ENCODE data around the gene PANX2.
A peak's percentile ranks its signal among the peaks of the same experiment; 100 is the strongest.
"Not testable (repeated sequence)": the region's sequence is repeated elsewhere in the genome, so short reads cannot be mapped to it uniquely, and the experiment has no call there.

The PANX2 gene

DNA sequence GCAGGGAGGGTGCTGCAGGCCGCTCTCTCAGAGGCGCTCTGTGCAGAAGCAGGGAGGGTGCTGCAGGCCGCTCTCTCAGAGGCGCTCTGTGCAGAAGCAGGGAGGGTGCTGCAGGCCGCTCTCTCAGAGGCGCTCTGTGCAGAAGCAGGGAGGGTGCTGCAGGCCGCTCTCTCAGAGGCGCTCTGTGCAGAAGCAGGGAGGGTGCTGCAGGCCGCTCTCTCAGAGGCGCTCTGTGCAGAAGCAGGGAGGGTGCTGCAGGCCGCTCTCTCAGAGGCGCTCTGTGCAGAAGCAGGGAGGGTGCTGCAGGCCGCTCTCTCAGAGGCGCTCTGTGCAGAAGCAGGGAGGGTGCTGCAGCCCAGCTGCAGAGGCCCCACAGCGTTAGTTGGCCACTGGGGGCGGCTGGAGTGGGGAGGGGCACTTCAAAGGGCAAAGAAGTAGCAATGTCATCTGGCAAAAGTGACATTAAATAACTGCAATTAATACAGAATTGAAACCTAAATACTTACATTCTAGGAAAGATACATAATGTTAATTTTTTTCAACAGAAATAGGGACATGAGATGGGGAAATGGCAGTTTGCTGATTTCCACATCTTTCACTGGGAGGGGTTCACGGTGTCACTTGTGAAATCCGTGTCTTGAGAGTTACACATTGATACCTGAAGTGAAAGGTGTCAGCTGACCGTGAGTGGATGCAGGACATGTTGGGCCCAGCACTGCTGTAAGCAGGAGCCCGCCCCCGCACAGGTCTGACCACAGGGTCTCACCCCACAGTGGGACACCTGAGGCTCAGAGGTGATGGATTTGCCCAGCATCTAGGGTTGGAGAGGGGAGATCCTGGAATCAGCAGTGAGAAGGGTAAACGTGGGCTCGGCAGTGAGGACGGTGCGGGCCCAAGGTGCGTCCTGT is 23.0 kb upstream of the PANX2 start:
- DNase-seq (ENCODE audit: low read depth) = not testable (repeated sequence)

DNA sequence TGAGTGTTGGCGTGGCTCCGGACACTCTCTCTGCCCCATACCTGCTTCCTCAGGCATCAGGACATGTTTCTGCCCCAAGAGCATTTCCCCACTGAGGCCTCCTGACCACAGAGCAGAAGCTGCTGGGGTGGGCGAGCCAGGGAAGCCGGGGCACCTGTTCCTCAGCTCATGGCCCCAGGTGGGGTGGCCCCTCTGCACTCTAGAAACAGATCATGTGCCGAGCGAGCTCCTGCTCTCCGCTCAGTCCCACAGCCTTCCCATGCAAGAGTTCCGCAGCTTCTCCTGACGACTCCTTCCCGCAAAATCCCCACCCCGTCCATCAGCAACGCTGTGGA is 22.4 kb upstream of the PANX2 start:
- no peak for DNase-seq (ENCODE audit: low read depth)

DNA sequence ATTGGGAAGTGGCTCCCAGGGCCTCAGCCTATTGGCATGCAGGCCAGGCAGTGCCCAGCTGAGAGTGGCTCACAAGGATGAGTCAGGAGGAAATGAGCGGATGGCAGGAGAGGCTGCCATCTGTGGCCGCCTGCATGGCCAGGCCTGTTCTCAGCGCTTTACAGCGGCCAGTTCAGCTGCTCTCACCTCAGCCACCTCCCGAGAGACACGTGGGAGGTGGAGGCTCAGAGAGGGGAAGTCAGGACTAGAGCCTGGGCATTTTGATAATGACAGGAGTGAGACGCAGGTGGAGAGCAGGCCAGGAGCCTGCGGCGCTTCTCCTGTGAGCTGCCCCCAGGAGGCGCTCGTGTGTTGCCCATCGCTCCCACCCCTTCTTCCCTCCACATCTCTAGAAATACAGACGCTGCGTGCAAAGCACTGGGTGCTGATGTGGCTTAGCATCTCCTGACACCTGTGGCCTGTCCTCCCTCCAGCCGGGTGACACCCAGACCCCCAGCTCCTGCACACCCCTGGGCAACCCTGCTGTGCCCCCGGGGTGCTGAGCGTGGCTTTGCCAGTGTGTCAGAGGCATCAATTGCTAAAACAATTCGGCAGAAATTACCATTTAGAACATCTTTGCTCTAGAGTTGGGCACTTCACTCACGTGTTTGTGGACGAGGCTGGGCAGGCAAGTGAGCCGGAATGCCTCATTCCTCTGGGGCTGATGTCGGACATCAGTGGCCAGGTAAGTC is 21.4 kb upstream of the PANX2 start:
- DNase-seq (ENCODE audit: low read depth) = peak; percentile 44

DNA sequence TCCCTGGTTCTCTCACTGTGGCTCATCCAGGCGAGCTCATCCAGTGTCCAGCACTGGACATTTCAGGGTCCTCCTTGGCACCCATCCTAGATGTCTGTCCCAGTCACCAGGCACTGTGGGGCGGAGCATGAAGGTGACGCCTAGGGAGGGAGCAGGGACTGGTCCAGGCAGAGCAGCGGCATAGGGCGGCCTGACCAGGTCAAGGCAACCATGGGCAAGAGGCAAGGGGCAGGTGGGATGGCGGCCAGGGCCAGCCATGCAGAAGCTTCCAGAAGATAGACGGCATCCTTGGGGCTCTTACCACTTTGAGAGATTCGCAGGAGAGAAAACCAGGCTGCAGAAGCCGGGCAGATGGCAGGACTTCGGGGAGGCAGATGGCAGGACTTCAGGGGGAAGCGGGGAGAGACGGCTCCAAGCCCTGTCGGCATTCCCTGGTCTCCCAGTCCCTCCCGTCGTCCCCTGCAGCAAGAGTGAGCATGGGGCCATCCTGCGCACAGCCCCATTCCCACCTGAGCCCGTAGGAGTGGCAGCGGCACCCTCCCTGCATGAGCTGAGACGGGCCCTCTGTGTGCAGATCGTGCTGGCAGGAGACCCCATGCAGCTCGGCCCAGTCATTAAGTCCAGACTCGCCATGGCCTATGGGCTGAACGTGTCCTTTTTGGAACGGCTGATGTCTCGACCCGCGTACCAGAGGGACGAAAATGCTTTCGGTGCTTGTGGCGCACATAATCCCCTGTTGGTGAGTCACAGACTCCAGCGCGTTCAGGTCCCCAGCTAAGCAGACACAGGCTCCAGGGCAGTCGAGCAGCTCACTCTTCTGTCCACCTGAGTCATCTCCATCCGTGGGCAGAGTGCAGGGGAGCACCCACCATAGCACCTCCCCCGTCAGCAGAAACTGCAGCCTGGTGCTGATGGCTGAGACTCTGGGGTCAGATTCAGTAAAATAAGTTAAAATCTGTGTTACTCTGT is 20.1 kb upstream of the PANX2 start:
- DNase-seq (ENCODE audit: low read depth) = peak; percentile 45

DNA sequence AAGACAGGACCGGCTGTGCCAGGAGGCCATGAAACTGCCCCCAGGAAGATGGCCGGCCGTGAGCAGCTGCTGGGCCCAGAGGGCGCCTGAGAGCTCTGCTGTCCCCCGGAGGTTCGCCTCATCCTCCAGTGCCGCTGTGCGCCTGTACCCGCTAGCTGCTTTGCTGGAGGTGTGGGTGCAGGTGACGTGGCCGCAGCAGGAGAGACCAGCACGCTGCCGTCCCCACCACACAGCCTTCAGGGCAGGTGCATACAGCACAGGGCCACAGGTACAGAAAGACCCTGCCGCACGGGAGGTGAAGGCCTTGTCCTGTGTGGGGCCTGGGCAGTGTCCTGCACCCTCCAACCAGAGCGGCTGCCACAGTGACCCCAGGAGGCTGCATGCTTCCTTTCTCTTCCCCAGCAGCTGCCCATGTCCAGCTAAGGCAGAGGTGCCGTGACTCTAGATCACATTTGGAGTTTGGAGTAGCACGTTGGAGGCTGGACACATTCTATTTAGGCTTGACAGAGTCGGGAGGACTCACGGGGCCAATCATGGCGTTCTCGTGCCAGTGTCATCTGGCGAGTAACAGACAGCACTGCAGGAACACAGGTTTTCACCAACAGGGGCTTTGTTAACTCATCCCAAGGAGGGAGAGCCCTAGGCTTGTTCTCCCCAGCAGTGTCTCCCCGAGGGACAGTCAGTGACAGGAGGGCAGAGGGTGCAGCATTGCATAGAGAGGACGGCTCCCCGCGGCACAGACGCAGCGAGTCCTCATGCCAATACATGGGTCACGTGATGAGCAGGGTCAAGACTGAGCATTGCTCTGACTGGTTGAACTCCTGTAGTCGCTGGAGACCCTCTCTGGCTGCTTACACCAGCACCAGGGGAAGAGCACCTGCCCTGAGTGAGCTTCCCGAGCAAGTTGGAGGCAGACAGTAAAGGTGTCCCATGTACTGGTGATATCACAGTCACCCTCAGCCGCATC is 18.7 kb upstream of the PANX2 start:
- DNase-seq (ENCODE audit: low read depth) = no peak

DNA sequence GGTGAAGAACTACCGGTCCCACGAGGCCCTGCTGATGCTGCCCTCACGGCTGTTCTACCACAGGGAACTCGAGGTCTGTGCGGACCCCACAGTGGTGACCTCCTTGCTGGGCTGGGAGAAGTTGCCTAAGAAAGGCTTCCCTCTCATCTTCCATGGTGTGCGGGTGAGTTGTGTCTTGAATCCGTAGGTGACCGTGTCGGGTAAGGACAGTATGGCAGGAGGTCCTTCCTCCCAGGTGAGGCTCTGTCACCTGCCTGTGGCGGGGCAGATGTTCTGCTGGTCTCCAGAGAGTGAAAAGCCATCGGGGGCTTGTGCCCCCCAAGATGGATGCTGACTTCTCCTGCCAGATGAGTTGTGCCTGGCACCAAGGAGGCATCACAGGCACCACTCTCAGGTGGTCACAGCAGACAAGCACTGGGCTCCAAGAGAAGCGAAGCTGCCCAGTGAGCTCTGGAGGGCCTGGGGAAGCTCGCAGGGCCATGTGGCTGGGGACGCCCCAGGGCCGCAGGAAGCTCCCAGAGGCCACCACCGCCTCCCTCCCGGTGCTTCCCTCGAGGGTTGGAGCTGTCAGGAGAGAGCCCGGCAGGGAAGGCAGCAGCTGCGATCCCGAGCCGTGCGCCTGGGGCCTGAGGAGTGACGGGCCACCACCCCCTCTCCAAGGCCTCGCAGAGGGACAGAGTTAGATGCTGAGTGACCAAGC is 17.3 kb upstream of the PANX2 start:
- no peak for DNase-seq (ENCODE audit: low read depth)

DNA sequence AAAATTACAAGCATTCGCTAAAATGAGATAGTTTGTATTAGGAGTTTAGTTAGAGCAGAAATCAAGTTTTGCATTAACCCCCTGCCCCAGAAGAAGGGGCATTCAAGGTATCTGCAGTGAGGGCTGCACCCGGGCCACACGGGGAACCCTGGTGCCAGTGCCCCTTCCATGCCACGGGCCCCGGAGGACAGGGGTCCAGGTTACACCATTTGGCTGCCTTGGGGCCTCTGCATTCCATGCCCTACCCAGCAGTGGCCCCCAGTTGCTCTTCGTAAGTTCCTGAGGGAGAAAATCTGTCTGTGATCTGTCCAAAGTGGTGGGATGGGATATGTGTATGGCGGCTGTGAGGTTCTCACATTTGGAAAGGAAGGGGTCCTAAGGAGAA is 16.8 kb upstream of the PANX2 start:
- DNase-seq (ENCODE audit: low read depth) = no peak

DNA sequence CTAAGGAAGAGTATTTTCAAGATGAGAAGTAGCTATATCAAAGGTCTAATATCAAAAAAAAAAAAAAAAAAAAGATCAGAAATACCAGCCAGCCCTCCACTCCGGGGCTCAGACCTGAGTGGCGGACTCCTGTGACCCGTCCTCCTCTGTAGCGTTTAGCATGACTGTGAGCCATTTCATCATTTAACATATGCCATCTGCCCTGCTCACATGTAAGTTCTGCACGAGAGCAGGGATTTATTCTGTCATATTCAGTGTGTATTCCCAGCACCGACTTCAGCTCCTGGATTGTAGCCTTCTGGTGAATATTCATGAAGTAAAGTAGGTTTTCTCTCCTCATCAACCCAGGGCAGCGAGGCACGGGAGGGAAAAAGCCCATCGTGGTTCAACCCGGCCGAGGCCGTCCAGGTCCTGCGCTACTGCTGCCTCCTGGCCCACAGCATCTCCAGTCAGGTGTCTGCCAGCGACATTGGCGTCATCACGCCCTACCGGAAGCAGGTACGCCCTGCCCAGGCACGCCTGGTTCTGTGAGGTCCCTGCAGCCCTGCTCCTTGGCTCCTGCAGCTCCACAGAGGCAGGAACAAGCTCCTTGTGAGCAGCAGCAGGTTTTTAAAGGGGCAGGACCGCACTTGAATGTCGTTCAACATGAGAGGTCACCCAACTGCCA is 12.7 kb upstream of the PANX2 start:
- no peak for DNase-seq (ENCODE audit: low read depth)

DNA sequence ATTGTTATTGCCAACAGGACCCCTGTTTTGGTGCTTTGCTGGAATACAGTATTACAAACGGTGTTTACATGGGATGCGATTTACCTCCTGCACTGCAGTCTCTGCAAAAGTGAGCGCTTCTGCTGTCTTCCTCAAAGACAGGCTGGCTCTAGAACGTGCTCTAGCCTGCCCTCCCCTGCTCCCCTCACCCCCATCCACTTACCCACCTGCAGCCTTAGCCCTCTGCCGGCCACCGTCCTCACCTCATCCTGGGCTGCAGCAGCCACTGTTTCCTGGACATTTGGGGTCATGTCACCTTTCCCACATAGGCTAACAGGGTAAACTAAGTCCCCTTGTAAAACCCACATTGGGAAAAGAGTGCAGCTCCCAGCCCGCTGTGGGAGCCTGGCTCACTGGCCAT is 9.6 kb upstream of the PANX2 start:
- no peak for DNase-seq (ENCODE audit: low read depth)

DNA sequence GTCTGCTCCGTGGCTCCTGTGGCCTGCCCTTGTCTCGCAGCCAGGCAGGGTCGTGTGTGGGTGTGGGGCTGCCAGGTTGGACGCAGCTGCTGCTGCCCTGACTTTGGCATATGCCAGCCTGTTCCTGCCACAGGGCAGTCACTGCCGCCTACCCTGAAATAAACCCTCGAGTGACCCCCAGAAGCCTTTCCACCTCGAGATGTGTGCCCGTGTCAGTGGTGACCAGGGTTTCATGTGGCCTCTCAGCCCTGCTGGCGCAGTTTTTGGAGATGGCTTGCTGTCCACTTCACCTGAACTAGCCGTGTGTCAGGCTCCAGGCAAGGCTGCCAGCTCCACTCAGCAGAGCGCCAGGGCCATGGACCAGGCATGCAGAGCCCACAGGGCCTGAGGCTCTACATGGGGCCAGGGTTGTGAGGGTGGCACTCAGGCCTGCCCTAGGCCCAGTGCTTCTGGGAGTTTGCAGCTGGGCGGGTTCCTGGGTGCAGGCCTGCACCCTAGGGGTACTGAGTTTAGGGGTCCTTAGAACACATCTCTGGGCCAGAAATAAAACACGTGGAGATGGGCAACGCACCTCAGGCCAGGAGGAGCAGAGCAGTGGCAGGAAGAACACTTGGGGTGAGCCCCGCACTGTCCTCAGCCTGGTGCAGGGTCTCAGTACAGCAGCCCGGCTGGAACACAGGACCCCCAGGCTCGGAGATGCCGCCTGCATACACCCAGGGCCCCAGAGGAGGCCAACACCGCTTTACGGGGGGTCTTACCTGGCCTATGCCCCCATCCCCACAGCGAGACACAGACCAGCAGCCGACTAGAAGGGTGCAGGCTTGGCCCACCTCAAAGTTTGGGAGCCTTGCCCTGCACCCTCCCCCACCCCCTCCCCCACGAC is 8.8 kb upstream of the PANX2 start:
- DNase-seq (ENCODE audit: low read depth) = no peak

DNA sequence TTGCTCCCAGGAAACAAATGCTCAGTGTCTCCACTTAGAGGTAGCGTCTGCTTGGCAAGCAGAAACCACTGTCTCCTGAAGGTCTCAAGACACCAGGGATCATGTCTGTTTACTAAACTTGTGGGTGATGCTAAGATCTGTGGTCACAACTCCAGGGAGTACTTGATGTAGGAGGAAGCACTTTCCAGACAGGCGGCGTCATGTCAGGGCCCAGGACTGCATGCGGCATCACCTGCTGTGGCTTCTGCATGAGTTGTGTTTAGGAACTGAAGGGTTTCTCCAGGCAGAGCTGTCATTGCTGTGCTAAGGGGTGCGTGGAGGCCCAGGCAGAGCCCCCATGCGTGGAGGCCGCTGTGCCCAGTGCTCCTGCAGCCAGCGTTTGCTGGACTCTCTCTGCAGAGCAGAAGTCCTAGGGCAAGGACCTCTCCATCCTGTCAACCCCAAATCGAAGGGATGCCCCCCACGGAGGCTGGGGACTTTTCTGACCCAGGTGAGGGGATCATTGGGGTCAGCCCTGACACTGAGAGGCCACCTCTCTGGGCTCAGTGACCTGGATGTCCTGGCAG is 8.1 kb upstream of the PANX2 start:
- peak; percentile 28 for DNase-seq (ENCODE audit: low read depth)

DNA sequence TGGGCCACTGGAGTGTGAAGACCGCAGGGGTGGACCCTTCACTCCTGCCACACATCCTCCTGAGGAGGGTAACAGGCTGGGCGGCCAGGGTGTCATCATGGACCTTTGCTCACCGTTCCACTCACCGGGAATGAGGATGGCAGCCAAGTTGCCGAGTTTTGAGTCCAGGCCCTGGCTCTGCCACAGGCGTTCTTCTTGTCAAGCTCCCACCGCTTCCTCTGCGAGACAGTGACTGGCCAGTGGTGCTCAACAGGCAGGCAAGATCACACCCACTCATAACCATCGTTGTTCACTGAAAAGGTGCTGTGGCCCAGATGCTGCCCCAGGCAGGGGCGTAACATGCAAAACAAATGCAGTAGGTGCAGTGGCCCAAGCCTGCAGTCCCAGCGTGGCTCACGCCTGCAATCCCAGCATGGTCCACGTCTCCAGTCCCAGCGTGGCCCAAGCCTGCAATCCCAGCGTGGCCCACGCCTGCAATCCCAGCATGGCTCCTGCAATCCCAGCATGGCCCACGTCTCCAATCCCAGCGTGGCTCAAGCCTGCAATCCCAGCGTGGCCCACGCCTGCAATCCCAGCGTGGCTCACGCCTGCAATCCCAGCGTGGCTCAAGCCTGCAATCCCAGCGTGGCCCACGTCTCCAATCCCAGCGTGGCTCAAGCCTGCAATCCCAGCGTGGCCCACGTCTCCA is 5.0 kb upstream of the PANX2 start:
- no peak for DNase-seq (ENCODE audit: low read depth)

DNA sequence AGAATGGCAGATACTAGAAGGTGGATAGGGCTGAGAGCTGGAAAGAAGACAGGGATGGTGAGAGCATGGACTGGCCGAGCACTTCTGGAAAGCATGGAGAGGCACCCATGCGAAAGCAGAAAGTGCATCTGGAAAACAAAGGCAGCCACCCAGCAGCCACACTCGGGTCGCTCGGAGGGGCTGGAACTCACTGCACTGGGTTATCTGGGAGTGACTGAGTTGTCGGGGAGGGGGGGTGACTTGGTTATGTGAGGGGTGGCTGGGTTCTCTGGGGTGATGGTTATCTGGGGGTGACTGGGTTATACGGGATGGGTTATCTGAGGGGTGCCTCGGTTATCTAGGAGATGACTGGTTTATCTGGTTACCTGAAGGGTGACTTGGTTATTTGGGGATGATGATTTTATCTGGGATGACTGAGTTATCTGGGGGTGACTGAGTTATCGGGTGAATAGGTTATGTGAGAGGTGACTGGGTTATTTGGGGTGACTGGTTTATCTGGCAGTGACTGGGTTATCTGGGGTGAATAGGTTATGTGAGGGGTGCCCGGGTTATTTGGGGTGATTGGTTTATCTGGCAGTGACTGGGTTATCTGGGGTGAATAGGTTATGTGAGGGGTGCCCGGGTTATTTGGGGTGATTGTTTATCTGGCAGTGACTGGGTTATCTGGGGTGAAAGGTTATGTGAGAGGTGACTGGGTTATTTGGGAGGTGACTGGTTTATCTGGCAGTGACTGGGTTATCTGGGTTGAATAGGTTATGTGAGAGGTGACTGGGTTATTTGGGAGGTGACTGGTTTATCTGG is 2.6 kb upstream of the PANX2 start:
- DNase-seq (ENCODE audit: low read depth) = no peak

DNA sequence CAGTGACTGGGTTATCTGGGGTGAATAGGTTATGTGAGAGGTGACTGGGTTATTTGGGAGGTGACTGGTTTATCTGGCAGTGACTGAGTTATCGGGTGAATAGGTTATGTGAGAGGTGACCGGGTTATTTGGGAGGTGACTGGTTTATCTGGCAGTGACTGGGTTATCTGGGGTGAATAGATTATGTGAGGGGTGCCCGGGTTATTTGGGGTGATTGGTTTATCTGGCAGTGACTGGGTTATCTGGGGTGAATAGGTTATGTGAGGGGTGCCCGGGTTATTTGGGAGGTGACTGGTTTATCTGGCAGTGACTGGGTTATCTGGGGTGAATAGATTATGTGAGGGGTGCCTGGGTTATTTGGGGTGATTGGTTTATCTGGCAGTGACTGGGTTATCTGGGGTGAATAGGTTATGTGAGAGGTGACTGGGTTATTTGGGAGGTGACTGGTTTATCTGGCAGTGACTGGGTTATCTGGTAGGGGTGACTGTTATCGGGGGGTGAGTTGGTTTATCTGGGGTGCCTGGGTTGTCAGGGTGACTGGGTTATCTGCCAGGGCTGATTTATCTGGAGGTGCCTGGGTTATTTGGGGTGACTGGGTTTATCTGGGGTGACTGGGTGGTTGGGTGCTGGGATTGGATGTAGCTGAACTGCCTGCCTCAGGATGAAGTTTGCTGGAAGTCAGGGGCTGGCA is 1.9 kb upstream of the PANX2 start:
- DNase-seq (ENCODE audit: low read depth) = not testable (repeated sequence)

DNA sequence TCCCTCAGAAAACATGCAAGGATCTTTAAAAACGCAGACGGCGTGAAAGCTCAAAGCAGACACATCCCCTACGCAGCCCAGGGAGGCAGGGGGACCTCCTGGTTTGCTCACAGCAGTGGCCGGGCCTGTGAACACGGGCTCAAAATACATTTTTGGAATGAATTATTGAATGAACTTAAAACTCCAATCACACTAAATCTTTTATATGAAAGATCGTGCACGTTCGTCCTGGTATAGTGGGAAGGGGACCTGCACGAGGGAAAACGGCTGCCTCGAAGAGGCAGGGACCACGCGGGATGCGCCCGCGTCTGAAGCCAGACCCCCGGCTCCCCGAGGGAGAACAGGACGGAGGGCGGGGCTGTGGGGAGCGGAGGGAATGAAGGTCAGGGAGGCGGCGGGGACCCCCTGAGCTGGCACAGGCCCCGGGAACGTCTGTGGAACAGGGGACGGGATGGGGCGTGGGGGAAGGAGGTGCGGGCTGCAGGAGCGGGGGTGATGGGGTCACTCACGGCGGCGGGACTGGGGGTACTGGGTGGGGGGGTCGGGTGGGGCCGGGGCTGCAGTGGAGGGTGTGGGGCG is 1.3 kb upstream of the PANX2 start:
- DNase-seq (ENCODE audit: low read depth) = no peak

DNA sequence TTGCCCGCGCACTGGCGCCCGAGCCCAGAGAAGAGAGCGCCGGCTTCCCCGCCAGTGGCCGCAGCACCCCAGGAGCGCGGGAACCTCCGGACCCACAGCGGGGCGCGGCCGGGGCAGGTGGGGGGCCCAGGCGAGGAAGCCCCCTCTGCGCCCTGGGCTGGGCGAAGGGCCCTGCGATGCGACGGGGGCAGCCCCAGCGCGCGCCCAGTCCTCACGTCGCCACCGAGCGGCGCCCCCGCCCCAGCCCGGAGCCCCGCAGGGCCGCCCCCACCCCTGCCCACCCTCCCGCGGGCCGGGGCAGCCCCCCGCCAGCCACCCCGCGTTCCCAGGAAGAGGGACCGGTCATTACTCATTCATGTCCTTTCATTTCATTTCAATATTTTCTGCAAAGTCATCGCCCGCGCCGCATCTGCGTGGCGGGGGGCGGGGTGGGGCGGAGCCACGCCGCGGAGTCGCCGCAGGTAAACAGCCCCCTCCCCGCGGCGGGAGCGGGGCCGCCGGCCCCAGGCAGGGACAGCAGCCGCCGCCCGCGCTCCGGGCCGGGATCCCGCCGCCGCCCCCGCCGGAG is 673 bp upstream of the PANX2 start:
- peak; percentile 17 for DNase-seq (ENCODE audit: low read depth)
